ENCODE measurements around the gene NDUFS5.
"Not testable (repeated sequence)": the region's sequence is repeated elsewhere in the genome, so short reads cannot be mapped to it uniquely, and the experiment has no call there.

The NDUFS5 gene

DNA sequence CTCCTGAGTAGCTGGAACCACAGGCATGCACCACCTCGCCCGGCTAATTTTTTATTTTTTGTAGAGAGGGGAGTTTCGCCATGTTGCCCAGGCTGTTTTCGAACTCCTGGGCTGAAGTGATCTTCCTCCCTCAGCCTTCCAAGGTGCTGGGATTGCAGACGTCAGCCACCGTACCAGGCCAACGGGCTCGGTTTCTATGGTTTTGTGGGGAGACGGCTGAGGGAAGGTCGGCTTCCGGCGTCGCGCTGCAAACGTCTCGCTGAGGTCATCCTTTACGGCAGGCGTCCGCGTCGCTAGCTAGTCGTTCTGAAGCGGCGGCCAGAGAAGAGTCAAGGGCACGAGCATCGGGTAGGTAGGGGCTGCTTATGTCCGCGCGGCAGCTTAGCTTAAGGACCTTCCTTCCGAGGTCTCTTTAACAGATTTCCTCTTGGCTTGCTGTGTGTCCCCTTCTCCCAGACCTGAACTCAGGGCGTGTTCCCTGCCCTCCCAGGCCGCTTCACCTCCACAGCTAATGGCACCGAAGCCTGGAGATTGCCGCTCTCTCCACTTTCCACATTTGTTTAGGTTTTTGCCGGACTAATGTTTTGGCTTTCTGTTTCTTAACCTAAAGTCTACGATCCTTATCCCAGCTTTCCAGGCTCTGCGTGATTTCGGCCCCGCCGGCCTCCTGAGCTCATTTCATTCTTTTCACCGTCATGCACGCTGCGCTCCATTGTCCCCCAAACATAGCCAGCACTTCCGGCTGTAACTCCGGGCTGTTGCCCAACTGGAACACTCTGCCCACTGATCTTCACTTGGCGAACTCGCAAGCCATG, at the start of gene NDUFS5:
TSS of gene NDUFS5 (plus strand) at position 300 of the 815 bp plus-strand sequence. CDS start 2,375 bp downstream, outside the sequence.
- H3K27me3 ChIP-seq (ENCODE audit: control insufficient read depth, insufficient read depth, low read length), result no peaks in the 10 kb centered on the region
- H3K36me3 ChIP-seq (ENCODE audit: control insufficient read depth, low read depth, low read length), result peaks cover 21% of the 10 kb centered on the region
- H3K27ac ChIP-seq (ENCODE audit: low read length), result peak within 1 kb of the TSS; percentile 95
- no peaks in the 10 kb centered on the region for H3K9me3 ChIP-seq (ENCODE audit: control insufficient read depth, low read depth, low read length)
- H3K4me1 ChIP-seq (ENCODE audit: control insufficient read depth, low read depth, low read length), result peaks cover 5% of the 10 kb centered on the region
- H3K9ac ChIP-seq (ENCODE audit: low read length), result peak within 1 kb of the TSS; percentile 99
- peak within 1 kb of the TSS; percentile 95 for H3K4me3 ChIP-seq (ENCODE audit: low read length)

DNA sequence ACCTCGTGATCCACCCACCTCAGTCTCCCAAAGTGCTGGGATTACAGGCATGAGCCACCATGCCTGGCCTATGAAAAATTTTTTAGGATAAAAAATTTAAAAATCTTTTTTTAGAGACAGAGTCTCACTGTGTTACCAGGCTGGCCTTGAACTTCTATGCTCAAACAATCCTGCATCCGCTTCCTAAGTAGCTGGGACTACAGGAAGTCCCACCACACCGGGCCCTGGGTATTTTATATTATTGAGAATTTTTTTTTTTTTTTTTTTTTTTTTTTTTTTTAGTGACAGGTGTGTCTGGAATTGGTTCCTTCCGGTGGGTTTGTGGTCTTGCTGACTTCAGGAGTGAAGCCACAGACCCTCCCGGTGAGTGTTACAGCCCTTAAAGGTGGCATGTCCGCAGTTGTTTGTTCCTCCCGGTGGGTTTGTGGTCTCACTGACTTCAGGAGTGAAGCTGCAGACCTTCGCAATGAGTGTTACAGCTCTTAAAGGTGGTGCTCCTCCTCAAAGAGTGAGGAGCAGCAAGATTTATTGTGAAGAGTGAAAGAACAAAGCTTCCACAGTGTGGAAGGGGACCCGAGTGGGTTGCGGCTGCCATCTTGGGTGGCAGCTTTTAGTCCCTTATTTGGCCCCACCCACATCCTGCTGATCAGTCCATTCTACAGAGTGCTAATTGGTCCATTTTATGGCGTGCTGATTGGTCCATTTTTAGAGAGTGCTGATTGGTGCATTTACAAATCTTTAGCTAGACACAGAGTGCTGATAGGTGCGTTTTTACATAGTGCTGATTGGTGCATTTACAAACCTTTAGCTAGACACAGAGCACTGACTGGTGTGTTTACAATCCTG, 48.5 kb upstream of the NDUFS5 start:
- H3K9ac ChIP-seq (ENCODE audit: low read length); H3K4me3 ChIP-seq (ENCODE audit: low read length); H3K36me3 ChIP-seq (ENCODE audit: control insufficient read depth, low read depth, low read length); H3K4me1 ChIP-seq (ENCODE audit: control insufficient read depth, low read depth, low read length); H3K27me3 ChIP-seq (ENCODE audit: control insufficient read depth, insufficient read depth, low read length); H3K27ac ChIP-seq (ENCODE audit: low read length); H3K9me3 ChIP-seq (ENCODE audit: control insufficient read depth, low read depth, low read length): not testable (repeated sequence)

DNA sequence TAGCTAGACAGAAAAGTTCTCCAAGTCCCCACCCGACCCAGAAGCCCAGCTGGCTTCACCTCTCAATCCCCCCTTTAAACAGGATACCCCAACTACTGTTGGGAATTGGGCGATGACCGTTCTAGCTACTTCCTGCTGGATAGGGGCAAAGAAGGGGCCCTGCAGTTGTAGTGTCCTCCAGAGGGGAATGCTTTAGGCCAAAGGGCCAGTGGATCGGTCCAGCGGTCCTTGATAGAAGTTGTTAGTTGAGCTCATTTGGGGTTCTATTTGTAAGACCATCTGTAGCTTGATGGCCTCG, 48.0 kb upstream of the NDUFS5 start:
- not testable (repeated sequence) for H3K9me3 ChIP-seq (ENCODE audit: control insufficient read depth, low read depth, low read length); H3K4me1 ChIP-seq (ENCODE audit: control insufficient read depth, low read depth, low read length); H3K27me3 ChIP-seq (ENCODE audit: control insufficient read depth, insufficient read depth, low read length); H3K4me3 ChIP-seq (ENCODE audit: low read length); H3K27ac ChIP-seq (ENCODE audit: low read length); H3K36me3 ChIP-seq (ENCODE audit: control insufficient read depth, low read depth, low read length); H3K9ac ChIP-seq (ENCODE audit: low read length)

DNA sequence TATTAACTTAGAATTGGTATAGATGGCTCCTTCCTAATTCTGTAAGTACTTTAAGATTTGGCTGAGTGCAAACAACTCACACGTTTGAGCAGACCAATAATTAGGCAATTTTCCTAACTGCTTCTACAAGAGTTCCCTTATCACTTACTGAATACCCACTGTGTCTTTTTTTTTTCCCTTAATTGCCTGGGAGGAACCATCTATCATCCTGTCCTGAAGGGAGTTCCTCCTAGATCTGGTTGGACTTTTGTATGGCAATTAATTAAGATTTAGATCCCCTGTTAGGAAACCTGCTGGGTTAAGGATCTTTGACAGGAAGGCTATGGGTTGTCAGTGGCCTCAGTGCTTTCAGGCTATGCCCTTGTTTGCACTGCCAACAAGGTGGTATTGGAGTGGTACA, 46.8 kb upstream of the NDUFS5 start:
- H3K9ac ChIP-seq (ENCODE audit: low read length); H3K9me3 ChIP-seq (ENCODE audit: control insufficient read depth, low read depth, low read length); H3K27me3 ChIP-seq (ENCODE audit: control insufficient read depth, insufficient read depth, low read length); H3K27ac ChIP-seq (ENCODE audit: low read length); H3K4me1 ChIP-seq (ENCODE audit: control insufficient read depth, low read depth, low read length); H3K4me3 ChIP-seq (ENCODE audit: low read length); H3K36me3 ChIP-seq (ENCODE audit: control insufficient read depth, low read depth, low read length): not testable (repeated sequence)

DNA sequence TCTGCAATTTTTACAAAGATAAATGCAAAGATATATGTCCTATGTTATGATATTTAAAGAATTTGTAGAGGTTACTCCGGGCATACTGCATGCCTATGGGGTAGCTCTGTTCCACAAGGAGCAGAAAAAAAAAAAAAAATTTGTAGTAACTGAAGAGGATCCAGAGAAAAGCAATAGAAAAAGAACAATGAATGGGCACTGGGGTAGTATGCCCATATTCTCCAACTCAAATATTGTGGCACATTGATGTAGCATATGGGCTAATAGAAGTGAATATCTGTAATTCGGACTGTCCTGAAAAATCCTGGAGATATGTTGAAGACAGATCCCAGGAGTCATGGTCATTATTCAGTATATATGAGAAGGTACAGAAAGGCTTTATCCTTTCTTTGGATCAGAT, 36.2 kb upstream of the NDUFS5 start:
- peak overlapping the region; percentile 53 for H3K4me3 ChIP-seq (ENCODE audit: low read length)
- peaks cover 48% of the 10 kb centered on the region for H3K4me1 ChIP-seq (ENCODE audit: control insufficient read depth, low read depth, low read length)
- H3K27ac ChIP-seq (ENCODE audit: low read length), result peak overlapping the region; percentile 89
- H3K27me3 ChIP-seq (ENCODE audit: control insufficient read depth, insufficient read depth, low read length), result no peaks in the 10 kb centered on the region
- H3K9me3 ChIP-seq (ENCODE audit: control insufficient read depth, low read depth, low read length), result no peaks in the 10 kb centered on the region
- H3K9ac ChIP-seq (ENCODE audit: low read length), result peak overlapping the region; percentile 60
- H3K36me3 ChIP-seq (ENCODE audit: control insufficient read depth, low read depth, low read length), result peaks cover 26% of the 10 kb centered on the region

DNA sequence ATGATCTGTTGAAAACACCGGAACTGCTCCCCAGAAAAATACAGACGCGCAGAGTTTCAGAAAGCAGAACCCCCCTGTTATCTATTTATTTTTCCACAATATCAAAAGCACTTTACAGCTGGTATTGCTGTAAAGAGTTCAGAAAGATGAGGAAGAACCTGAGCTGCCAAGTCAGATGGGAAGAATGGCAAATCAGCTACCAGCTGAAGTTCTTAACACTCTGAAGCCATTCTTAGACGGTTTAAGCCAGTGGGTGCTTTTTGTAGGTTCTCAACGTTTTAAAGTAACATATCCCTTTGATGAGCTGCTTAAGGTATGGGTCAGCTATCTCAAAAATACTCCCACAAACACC, 35.8 kb upstream of the NDUFS5 start:
- Histone ChIP-seq H3K4me3 (ENCODE audit: low read length) (peak overlapping the region; percentile 53), H3K4me1 (ENCODE audit: control insufficient read depth, low read depth, low read length) (peaks cover 49% of the 10 kb centered on the region), H3K36me3 (ENCODE audit: control insufficient read depth, low read depth, low read length) (peaks cover 30% of the 10 kb centered on the region), H3K9ac (ENCODE audit: low read length) (peak overlapping the region; percentile 60), H3K27ac (ENCODE audit: low read length) (peak overlapping the region; percentile 89), H3K9me3 (ENCODE audit: control insufficient read depth, low read depth, low read length) (no peaks in the 10 kb centered on the region), H3K27me3 (ENCODE audit: control insufficient read depth, insufficient read depth, low read length) (no peaks in the 10 kb centered on the region)

DNA sequence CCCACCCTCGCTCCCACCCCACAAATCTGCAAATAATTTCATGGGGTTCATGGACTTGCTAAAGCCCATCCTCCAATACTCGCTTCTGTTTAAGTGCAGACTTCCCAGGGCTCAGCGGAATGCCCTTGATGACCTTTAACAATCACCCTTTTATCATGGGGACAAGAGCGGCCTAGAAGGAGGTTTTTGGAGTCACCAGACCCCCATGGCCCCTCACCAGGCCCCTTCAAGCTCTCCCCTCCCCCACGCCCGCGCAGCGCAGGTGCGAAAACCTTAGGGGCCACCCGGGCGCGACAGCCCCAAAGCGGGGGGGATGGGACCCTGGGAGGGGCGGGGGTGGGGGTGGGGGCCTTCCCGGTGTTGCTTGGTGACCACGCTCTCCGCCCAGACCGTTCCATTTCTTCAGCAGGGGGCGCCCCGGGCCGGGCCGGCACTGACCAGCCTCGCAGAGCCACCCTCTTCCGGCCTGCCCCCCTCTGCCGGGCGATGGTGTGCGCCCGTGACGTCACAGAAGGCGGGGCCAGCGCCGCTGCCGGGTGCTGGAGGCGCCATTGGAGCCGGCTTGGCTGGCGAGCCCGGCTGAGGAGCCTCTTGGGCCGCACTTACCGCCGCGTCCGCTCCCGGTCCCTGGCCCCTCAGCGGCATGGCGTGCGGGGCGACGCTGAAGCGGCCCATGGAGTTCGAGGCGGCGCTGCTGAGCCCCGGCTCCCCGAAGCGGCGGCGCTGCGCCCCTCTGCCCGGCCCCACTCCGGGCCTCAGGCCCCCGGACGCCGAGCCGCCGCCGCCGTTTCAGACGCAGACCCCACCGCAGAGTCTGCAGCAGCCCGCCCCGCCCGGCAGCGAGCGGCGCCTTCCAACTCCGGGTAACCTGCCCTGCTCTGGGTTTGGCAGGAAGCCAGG, 35.2 kb upstream of the NDUFS5 start, which contains the start of gene AKIRIN1:
TSS of gene AKIRIN1 (plus strand) at position 539 of the 900 bp plus-strand sequence. CDS start at position 644, 105 bp downstream.
- Histone ChIP-seq H3K27me3 (ENCODE audit: control insufficient read depth, insufficient read depth, low read length) (no peaks in the 10 kb centered on the region), H3K27ac (ENCODE audit: low read length) (peak within 1 kb of the TSS; percentile 89), H3K36me3 (ENCODE audit: control insufficient read depth, low read depth, low read length) (peaks cover 36% of the 10 kb centered on the region), H3K4me3 (ENCODE audit: low read length) (peak within 1 kb of the TSS; percentile 97), H3K9me3 (ENCODE audit: control insufficient read depth, low read depth, low read length) (no peaks in the 10 kb centered on the region), H3K9ac (ENCODE audit: low read length) (peak within 1 kb of the TSS; percentile 91), H3K4me1 (ENCODE audit: control insufficient read depth, low read depth, low read length) (peaks cover 43% of the 10 kb centered on the region)

DNA sequence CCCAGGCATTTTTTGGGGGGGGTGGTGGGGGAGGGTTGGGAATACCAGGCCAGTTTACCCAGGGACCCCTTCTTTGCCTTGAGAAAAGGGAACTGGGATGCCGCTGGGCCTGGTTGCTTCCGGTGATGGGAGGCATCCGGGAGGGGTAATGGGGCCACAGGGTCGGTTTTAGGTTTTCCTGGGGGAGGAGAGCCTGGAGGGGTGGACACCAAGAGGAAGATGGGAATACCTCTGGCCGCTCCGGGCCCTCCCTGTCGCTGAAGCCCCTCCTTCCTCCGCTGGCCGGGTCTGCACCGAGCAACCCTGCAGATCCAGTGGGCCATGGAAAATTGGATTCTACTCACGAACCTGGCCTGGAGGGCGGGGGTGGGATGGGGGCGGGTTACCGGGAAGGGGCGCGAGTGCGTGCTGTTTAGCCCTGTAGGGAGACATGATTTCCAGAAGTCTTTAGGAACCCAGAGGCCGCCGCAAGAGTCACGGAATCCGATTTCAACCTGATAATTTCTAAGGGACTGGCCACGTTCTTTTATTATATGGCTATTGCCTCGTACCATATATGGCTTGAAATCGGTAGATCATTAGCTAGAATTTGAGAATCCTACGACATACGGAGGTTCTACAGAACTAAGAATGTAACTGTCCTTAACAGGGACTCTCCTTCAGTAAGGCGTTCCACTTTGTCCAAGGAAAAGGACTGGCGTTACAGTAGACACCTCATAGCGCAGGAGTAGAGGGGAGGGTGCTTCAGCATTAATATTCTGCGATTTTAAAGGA, 34.3 kb upstream of the NDUFS5 start:
- Histone ChIP-seq H3K9me3 (ENCODE audit: control insufficient read depth, low read depth, low read length) (no peaks in the 10 kb centered on the region), H3K27ac (ENCODE audit: low read length) (peak overlapping the region; percentile 79), H3K27me3 (ENCODE audit: control insufficient read depth, insufficient read depth, low read length) (no peaks in the 10 kb centered on the region), H3K9ac (ENCODE audit: low read length) (peak overlapping the region; percentile 91), H3K4me1 (ENCODE audit: control insufficient read depth, low read depth, low read length) (peaks cover 38% of the 10 kb centered on the region), H3K36me3 (ENCODE audit: control insufficient read depth, low read depth, low read length) (peaks cover 41% of the 10 kb centered on the region), H3K4me3 (ENCODE audit: low read length) (peak overlapping the region; percentile 97)

DNA sequence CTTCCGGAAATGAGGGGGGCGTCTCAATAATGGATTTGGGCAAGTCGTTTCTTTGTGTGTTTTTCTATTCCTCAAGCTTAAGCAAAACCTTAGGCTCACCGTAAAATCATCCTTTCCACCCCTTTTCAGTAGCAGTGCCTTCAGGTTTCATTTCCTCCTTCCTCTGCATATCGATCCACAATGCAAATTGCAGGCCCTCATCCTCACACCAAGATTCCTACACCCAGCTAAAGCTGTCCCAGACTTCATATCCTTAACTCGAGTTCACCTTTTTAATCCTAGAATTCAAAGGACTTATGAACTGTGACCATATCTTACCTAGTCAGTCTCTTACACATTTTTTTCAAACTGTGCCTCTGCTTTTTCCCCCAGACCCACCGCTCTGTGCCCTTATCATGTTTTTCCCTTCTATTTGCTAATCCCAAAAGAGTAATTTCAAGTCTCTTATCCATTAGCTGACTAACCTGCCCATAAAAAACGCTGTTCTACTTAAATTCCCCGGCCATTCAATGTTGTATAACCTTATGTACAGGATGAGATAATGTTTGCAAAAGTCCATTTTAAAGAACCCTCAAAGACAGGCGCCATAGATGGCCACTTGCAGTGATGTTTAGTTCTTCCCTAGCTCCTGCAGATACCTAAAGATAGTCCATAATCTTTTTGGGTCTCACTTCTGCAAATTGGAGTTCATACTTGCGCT, 33.6 kb upstream of the NDUFS5 start:
- H3K27ac ChIP-seq (ENCODE audit: low read length), result peak overlapping the region; percentile 79
- peak overlapping the region; percentile 97 for H3K4me3 ChIP-seq (ENCODE audit: low read length)
- H3K27me3 ChIP-seq (ENCODE audit: control insufficient read depth, insufficient read depth, low read length), result no peaks in the 10 kb centered on the region
- peaks cover 45% of the 10 kb centered on the region for H3K4me1 ChIP-seq (ENCODE audit: control insufficient read depth, low read depth, low read length)
- H3K9me3 ChIP-seq (ENCODE audit: control insufficient read depth, low read depth, low read length), result no peaks in the 10 kb centered on the region
- peak overlapping the region; percentile 91 for H3K9ac ChIP-seq (ENCODE audit: low read length)
- H3K36me3 ChIP-seq (ENCODE audit: control insufficient read depth, low read depth, low read length), result peaks cover 48% of the 10 kb centered on the region

DNA sequence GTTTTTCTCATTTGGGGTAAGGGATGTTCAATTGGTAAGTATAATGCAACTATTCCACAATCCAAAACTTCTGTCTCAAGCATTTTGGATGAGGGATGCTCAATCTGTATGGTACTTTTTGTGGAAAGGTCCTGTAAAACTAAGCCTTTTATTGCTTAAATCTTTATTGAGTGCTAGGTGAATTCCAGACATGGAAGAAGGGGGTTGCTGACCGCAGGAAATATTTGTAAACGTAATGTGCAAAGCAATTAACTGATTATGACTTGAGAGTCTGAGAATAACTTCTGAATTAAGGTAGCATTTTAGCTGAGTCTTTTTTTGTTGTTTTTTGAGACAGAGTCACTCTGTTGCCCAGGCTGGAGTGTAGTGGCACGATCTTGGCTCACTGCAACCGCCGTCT, 32.0 kb upstream of the NDUFS5 start:
- peak overlapping the region; percentile 97 for H3K4me3 ChIP-seq (ENCODE audit: low read length)
- no peak overlapping the region for H3K27ac ChIP-seq (ENCODE audit: low read length)
- H3K36me3 ChIP-seq (ENCODE audit: control insufficient read depth, low read depth, low read length), result peaks cover 64% of the 10 kb centered on the region
- H3K4me1 ChIP-seq (ENCODE audit: control insufficient read depth, low read depth, low read length), result peaks cover 51% of the 10 kb centered on the region
- H3K9ac ChIP-seq (ENCODE audit: low read length), result no peak overlapping the region
- no peaks in the 10 kb centered on the region for H3K27me3 ChIP-seq (ENCODE audit: control insufficient read depth, insufficient read depth, low read length)
- no peaks in the 10 kb centered on the region for H3K9me3 ChIP-seq (ENCODE audit: control insufficient read depth, low read depth, low read length)
